SU-DHL-6 (cell line): ENCODE results near the gene SEH1L.

Experiments
- H2AFZ ChIP-seq: fragments of 200-600 bp; sonication (generic); 2 replicates; pipeline ENCODE4 v1.6.1; 2014; ENCODE audit warnings: low read depth, mild to moderate bottlenecking, moderate library complexity, mixed read lengths, antibody characterized with exemption, low read length; ENCODE audit not compliant: severe bottlenecking
- H3F3A ChIP-seq: fragments of 200-600 bp; shearing (Covaris generic); 2 replicates; pipeline ENCODE4 v1.6.0; 2016; ENCODE audit warnings: antibody characterized with exemption, mild to moderate bottlenecking; ENCODE audit not compliant: insufficient read depth
- H3K27ac ChIP-seq: fragments of 200-600 bp; sonication (generic); 2 replicates; pipeline ENCODE4 v1.5.1; 2016; ENCODE audit warnings: low read depth, mild to moderate bottlenecking, low read length, moderate library complexity, mixed read lengths
- H3K27me3 ChIP-seq: fragments of 200-600 bp; sonication (generic), shearing (Covaris generic); 2 replicates; pipeline ENCODE4 v1.6.0; 2014; ENCODE audit warnings: mild to moderate bottlenecking, low read length
- H3K36me3 ChIP-seq: fragments of 200-600 bp; sonication (generic); 2 replicates; pipeline ENCODE4 v1.6.1; 2014; ENCODE audit warnings: mild to moderate bottlenecking, low read length, mixed read lengths
- H3K4me2 ChIP-seq: fragments of 300-600, 200-600 bp; shearing (Covaris generic), sonication (generic); 2 replicates; pipeline ENCODE4 v1.6.0; 2014; ENCODE audit warnings: low read length, low read depth, mild to moderate bottlenecking; ENCODE audit not compliant: poor library complexity, severe bottlenecking
- H3K4me3 ChIP-seq: fragments of 200-600 bp; sonication (generic); 2 replicates; pipeline ENCODE4 v1.5.1; 2014; ENCODE audit warnings: antibody characterized with exemption, low read length, mild to moderate bottlenecking, mixed read lengths; ENCODE audit not compliant: insufficient read depth, poor library complexity, severe bottlenecking
- H3K79me2 ChIP-seq: fragments of 200-600 bp; sonication (generic); 2 replicates; pipeline ENCODE4 v1.6.1; 2014; ENCODE audit warnings: mild to moderate bottlenecking, low read length, moderate library complexity; ENCODE audit not compliant: insufficient read depth
- H3K9ac ChIP-seq: fragments of 200-600 bp; sonication (generic); 2 replicates; pipeline ENCODE4 v1.7.0; 2014; ENCODE audit warnings: mild to moderate bottlenecking, low read length
- H3K9me2 ChIP-seq: fragments of 200-600 bp; sonication (generic); replicated peaks from 2 replicates; pipeline ENCODE4 v1.6.1; 2014; ENCODE audit warnings: low read length; ENCODE audit not compliant: insufficient read depth
- H3K9me3 ChIP-seq: fragments of 200-600 bp; sonication (generic); 2 replicates; pipeline ENCODE4 v1.6.1; 2014; ENCODE audit warnings: low read length, mixed read lengths; ENCODE audit not compliant: insufficient read depth
- H4K20me1 ChIP-seq: fragments of 200-600 bp; sonication (generic); 2 replicates; pipeline ENCODE4 v1.6.1; 2014; ENCODE audit warnings: low read depth, mild to moderate bottlenecking, antibody characterized with exemption, low read length, moderate library complexity, mixed read lengths
- EZH2phosphoT487 ChIP-seq: fragments of 200-600 bp; sonication (generic), shearing (Covaris generic); conservative IDR thresholded peaks from 2 replicates; pipeline ENCODE4 v1.6.1; 2018; ENCODE audit warnings: mild to moderate bottlenecking, antibody characterized with exemption, low read length, moderate library complexity, mixed read lengths
- TF ChIP-seq, protein P1 (sequence below): fragments of 200-600 bp; sonication (generic); IDR thresholded peaks from one replicate; pipeline ENCODE4 v1.5.1; 2017; ENCODE audit warnings: antibody characterized with exemption, mild to moderate bottlenecking, low read length, moderate library complexity; ENCODE audit not compliant: insufficient read depth, poor library complexity, severe bottlenecking

Gene SEH1L

DNA sequence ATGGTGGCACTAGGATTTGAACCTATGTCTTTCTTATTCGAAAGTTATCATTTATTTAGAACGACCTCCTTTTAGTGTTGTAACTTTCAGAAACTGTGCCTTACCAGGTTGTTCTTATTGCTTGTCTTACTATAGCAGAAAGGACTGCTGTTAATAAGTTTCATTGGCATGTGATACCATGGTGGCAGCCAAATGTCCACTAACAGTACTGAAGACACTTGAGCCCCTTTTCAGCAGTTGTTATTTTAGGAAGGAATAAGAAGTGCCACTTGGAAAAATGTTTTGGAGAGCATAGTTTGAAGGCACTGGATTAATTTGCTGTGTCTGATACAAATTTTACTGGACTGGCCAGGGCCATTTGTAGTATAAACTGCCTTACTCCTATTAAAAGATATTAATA, 81.1 kb downstream of the SEH1L start:
- Histone ChIP-seq H3K4me3 (no peak overlapping the region), H3K9me2 (no peaks in the 10 kb centered on the region), H3K27me3 (no peaks in the 10 kb centered on the region), H3K9ac (no peak overlapping the region), H3K9me3 (no peaks in the 10 kb centered on the region), H4K20me1 (no peaks in the 10 kb centered on the region), H3K79me2 (peaks cover 7% of the 10 kb centered on the region; the same call in 1 of the 2 replicates), H2AFZ (no peak overlapping the region), H3F3A (no peaks in the 10 kb centered on the region), H3K27ac (no peak overlapping the region), H3K36me3 (peaks cover 43% of the 10 kb centered on the region), H3K4me2 (no peak overlapping the region)
- TF ChIP-seq, protein P1, sequence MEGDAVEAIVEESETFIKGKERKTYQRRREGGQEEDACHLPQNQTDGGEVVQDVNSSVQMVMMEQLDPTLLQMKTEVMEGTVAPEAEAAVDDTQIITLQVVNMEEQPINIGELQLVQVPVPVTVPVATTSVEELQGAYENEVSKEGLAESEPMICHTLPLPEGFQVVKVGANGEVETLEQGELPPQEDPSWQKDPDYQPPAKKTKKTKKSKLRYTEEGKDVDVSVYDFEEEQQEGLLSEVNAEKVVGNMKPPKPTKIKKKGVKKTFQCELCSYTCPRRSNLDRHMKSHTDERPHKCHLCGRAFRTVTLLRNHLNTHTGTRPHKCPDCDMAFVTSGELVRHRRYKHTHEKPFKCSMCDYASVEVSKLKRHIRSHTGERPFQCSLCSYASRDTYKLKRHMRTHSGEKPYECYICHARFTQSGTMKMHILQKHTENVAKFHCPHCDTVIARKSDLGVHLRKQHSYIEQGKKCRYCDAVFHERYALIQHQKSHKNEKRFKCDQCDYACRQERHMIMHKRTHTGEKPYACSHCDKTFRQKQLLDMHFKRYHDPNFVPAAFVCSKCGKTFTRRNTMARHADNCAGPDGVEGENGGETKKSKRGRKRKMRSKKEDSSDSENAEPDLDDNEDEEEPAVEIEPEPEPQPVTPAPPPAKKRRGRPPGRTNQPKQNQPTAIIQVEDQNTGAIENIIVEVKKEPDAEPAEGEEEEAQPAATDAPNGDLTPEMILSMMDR = no peak
- no peak for TF ChIP-seq EZH2phosphoT487

DNA sequence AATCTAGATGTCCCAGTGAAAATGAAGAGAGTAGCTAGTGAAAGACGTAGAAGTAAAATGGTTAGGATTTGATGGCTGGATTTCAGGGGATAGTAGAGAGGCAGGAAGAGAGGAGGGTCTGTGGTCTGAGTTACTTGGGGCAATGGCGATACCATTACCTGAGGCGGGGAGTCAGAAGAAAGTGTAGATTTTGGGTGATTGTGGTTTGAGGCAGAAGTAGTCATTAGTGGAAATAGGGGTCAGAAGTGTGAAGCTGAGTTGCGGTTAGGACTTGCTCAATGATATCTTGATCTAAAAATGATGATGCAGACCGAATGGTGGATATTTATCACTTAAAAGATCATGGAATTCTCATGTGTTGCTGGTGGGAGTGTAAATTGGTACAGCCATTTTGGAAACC, 84.4 kb downstream of the SEH1L start:
- no peak overlapping the region for H3K27ac ChIP-seq
- no peak overlapping the region for H3K4me3 ChIP-seq
- TF ChIP-seq EZH2phosphoT487 = no peak
- TF ChIP-seq, protein P1 = no peak
- no peak overlapping the region for H2AFZ ChIP-seq
- no peaks in the 10 kb centered on the region for H3F3A ChIP-seq
- no peak overlapping the region for H3K4me2 ChIP-seq
- peaks cover 38% of the 10 kb centered on the region; the same call in 1 of the 2 replicates for H3K36me3 ChIP-seq
- peaks cover 2% of the 10 kb centered on the region; the same call in 1 of the 2 replicates for H3K79me2 ChIP-seq
- H3K9me3 ChIP-seq = no peaks in the 10 kb centered on the region
- no peaks in the 10 kb centered on the region for H4K20me1 ChIP-seq
- no peak overlapping the region for H3K9ac ChIP-seq
- no peaks in the 10 kb centered on the region for H3K27me3 ChIP-seq
- H3K9me2 ChIP-seq = no peaks in the 10 kb centered on the region

- Histone ChIP-seq H3K9me3 (no peaks in the 10 kb centered on the region), H3F3A (no peaks in the 10 kb centered on the region), H3K79me2 (no peaks in the 10 kb centered on the region; the same call in 1 of the 2 replicates), H3K36me3 (peaks cover 22% of the 10 kb centered on the region; the same call in 1 of the 2 replicates), H3K27me3 (no peaks in the 10 kb centered on the region), H2AFZ (no peak overlapping the region), H3K27ac (no peak overlapping the region), H4K20me1 (no peaks in the 10 kb centered on the region), H3K4me3 (no peak overlapping the region), H3K9me2 (no peaks in the 10 kb centered on the region), H3K4me2 (no peak overlapping the region), H3K9ac (no peak overlapping the region)
- TF ChIP-seq EZH2phosphoT487 = no peak
- TF ChIP-seq, protein P1 = no peak
Observed at GRCh38 chr18:13035249-13035914, 87.6 kb downstream of the SEH1L start.
